GM21360 (cell line): Measurements from ENCODE around the gene TPCN1.
"Not testable (repeated sequence)": the region's sequence is repeated elsewhere in the genome, so short reads cannot be mapped to it uniquely, and the experiment has no call there.

Experiments
- ATAC-seq: cut with Tn5 transposase; IDR thresholded peaks from one replicate; pipeline ENCODE4 v1.9.1; 2021; ENCODE audit warnings: mild to moderate bottlenecking, moderate library complexity; ENCODE audit not compliant: unreplicated experiment

The TPCN1 gene

GRCh38 chr12:113196582-113196981, 24.7 kb upstream of the TPCN1 start:
- peak; percentile 7 for ATAC-seq

GRCh38 chr12:113196990-113197389, 24.3 kb upstream of the TPCN1 start:
- ATAC-seq: peak; percentile 78

- no peak for ATAC-seq
Measured at GRCh38 chr12:113197518-113198077, 23.7 kb upstream of the TPCN1 start.

DNA sequence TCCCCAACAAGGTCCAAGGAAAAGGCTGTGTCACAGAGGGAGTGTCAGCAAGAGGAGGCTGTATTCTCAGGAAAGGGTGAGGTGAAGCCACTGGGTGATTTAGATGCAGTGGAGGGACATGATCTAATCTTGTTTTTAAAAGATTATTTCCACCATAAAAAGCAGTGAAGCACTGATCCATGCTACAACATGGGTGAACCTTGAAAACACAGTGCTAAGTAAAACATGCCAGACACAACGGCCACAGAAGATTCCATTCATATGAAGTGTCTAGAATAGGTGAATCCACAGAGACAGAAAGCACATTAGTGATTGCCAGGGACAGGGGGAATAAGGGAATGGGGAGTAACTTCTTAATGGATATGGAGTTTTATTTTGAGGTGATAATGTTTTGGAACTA, 23.0 kb upstream of the TPCN1 start:
- no peak for ATAC-seq

- ATAC-seq: no peak
Measured at GRCh38 chr12:113200021-113200797, 21.1 kb upstream of the TPCN1 start.

GRCh38 chr12:113201187-113202177, 19.8 kb upstream of the TPCN1 start:
- no peak for ATAC-seq

DNA sequence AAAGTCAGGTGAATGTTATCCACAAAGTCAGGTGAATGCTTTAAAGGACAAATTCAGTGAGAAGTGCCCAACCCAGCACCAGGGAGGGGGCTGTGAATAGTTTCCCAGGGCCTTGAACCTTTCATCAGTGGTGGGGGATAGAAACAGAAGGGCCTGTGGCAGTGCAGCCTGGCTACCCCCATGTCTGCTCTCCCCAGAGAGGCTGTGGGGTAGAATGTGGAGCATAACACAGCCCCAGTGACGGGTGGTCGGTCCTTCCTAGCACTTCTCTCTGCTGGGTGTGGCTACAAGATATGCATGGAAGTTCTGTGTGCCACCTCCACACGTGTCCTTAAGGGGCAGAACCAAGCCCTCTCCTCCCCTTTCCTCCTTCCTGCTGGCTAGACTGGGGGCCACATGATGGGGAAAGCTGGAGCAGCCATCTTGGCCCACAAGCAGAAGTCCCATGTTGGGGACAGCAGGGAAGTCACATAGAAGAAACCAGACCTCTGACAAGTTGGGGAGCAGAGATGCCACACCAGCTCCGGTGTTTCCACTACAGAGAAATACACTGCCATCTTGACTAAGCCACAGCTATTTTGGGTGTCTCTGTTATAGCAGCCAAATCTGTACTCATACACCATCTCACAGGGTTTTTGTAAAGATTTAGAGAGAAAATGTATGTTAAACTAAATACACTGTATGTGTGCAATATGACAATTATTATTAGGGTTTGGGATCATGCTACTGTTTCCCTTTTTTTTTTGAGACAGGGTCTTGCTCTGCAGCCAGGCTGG, 18.8 kb upstream of the TPCN1 start:
- no peak for ATAC-seq

- no peak for ATAC-seq
Measured at GRCh38 chr12:113203852-113204760, 17.2 kb upstream of the TPCN1 start.

DNA sequence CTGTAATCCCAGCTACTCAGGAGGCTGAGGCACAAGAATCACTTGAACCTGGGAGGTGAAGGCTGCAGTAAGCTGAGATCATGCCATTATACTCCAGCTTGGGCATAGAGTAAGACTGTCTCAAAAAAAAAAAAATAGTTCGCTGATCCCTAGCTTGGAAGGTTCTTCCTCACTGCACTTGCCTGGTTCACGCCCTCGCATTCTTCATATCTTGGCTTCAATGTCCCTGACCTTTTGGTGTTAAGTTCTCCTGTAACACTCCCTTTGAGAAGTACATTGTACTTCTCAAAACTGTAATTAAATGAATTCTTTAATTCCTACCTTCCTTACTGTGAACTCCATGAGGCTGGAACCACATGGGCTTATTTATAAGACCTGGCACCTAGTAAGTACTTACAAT, 16.5 kb upstream of the TPCN1 start:
- ATAC-seq: no peak

GRCh38 chr12:113206802-113207201, 14.5 kb upstream of the TPCN1 start:
- ATAC-seq: not testable (repeated sequence)

- ATAC-seq: no peak
Measured at GRCh38 chr12:113207613-113208040, 13.6 kb upstream of the TPCN1 start.

DNA sequence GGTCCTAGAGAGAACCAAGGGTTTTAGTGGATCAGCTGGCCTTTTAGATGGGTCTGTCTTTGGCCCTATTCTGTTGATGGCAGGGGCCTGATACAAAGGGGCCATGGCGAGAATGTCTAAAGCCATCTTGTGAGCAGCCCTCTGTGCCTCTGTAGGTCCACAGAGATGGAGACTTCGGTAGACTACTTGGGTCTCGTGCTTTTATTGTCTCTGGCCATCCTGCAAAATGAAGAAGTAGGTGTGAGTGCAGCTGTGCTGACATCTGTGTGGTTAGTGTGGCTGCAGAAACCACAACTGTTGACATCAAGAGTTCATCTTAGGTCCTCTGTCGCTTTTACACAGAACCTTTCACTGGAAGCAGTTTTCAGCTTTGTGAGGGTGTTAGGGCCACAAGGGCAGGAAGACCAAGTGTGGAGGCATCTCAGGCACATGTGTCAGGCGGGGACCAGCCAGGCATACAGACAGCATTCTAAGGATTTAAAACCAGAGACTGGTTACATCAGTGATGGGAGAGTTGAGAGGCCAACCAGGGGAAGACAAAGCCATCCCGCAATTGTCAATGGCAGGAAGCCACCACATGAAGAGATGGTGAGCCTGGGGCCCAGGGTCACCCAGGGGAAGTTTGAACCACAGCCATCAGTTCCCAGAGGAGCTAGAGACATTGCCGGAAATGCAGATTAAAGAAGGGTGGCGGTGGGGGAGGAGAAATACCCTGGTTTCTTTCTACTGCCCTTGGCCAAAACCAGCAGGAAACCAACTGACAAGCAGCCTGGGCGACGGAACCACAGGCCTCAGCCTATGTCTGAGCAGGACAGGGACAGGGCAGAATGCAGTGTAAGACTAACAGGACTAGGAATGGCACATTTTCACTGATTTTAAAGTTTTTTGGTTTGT, 13.0 kb upstream of the TPCN1 start:
- ATAC-seq: peak; percentile 67

- no peak for ATAC-seq
Measured at GRCh38 chr12:113211160-113211559, 10.1 kb upstream of the TPCN1 start.

- ATAC-seq: no peak
Measured at GRCh38 chr12:113214895-113215400, 6.3 kb upstream of the TPCN1 start.

DNA sequence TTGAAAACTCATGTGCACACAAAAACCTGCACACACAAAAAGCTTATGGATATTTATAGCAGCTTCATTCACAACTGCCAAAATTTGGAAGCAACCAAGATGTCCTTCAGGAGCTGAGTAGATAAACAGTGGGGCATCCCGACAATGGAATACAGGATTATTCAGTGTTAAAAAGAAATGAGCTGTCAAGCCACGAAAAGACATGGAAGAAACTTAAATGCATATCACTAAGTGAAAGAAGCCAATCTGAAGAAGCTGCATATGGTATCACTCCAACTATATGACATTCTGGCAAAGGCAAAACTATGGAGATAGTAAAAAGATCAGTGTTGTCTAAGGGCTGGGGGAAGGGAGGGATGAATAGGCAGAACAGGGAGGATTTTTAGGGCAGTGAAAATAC, 5.2 kb upstream of the TPCN1 start:
- no peak for ATAC-seq

- ATAC-seq: no peak
Measured at GRCh38 chr12:113220593-113221180, 577 bp upstream of the TPCN1 start.

- ATAC-seq: no peak
Measured at GRCh38 chr12:113221997-113222729, 899 bp downstream of the TPCN1 start.
